IMR-90 (cell line): ENCODE results near the gene PSKH1. TPM values are rescaled to one million over a fixed set of nuclear protein-coding genes. Genes with fewer than 3 reads are reported as not detected.

ENCODE experiments used
- ATAC-seq: fragments of 200-7000 bp; cut with Tn5 transposase; 2 replicates; pipeline ENCODE4 v1.9.1; 2020; ENCODE audit warnings: low read depth, mild to moderate bottlenecking, moderate library complexity
- BruUV-seq: library from RNA; stranded (reverse); fragments of 400-500 nt; replicated peaks from 2 replicates; lab custom pipeline; 2021; lab: Mats Ljungman, UMichigan
- CTCF ChIA-PET: fragments of 300-600 bp; formaldehyde crosslinking; extraction: SDS; loops from one replicate; lab custom pipeline; 2021; ENCODE audit warnings: antibody characterized with exemption; lab: Yijun Ruan, JAX
- POLR2A ChIA-PET: fragments of 300-600 bp; sonication (Branson Sonifier 250); formaldehyde crosslinking; loops from one replicate; lab custom pipeline; 2022; ENCODE audit warnings: antibody characterized with exemption; ENCODE audit not compliant: unreplicated experiment; lab: Charles Lee
- DNase-seq: peaks from one replicate; pipeline ENCODE4 v3.0.0; 2013
- H2AFZ ChIP-seq: replicated peaks from 2 replicates; pipeline ENCODE3; 2013; ENCODE audit warnings: low read length, mild to moderate bottlenecking; ENCODE audit not compliant: poor library complexity
- H2AK5ac ChIP-seq: 2 replicates; pipeline ENCODE4 v1.6.1; 2013; ENCODE audit warnings: low read depth, low read length, inconsistent platforms
- H2AK9ac ChIP-seq: replicated peaks from 2 replicates; pipeline ENCODE3; 2013; ENCODE audit warnings: mild to moderate bottlenecking, low read depth, low read length, moderate library complexity; ENCODE audit not compliant: poor library complexity
- H2BK120ac ChIP-seq: 2 replicates; pipeline ENCODE4 v1.6.1; 2013; ENCODE audit warnings: low read depth, low read length, inconsistent platforms
- H2BK15ac ChIP-seq: 3 replicates; pipeline ENCODE4 v1.6.1; 2013; ENCODE audit warnings: low read depth, low read length, inconsistent platforms
- H2BK20ac ChIP-seq: 2 replicates; pipeline ENCODE4 v1.6.1; 2013; ENCODE audit warnings: low read depth, mild to moderate bottlenecking, inconsistent platforms, low read length, moderate library complexity
- H2BK5ac ChIP-seq: 2 replicates; pipeline ENCODE4 v1.6.1; 2013; ENCODE audit warnings: mild to moderate bottlenecking, low read depth, low read length, inconsistent platforms; ENCODE audit not compliant: poor library complexity, severe bottlenecking
- H3K14ac ChIP-seq: replicated peaks from 2 replicates; pipeline ENCODE4 v1.6.1; 2013; ENCODE audit warnings: low read depth, low read length, inconsistent platforms
- H3K18ac ChIP-seq: 2 replicates; pipeline ENCODE4 v1.6.1; 2013; ENCODE audit warnings: low read depth, low read length, control low read depth
- H3K23ac ChIP-seq: 2 replicates; pipeline ENCODE4 v1.6.1; 2013; ENCODE audit warnings: low read depth, low read length, inconsistent platforms
- H3K27ac ChIP-seq: 2 replicates; pipeline ENCODE4 v1.5.1; 2013; ENCODE audit warnings: mild to moderate bottlenecking, control low read depth, low read length; ENCODE audit not compliant: insufficient read depth
- H3K27me3 ChIP-seq: 2 replicates; pipeline ENCODE4 v1.6.1; 2013; ENCODE audit warnings: low read length; ENCODE audit not compliant: control insufficient read depth, insufficient read depth
- H3K36me3 ChIP-seq: 2 replicates; pipeline ENCODE4 v1.6.1; 2013; ENCODE audit warnings: low read length, mixed read lengths; ENCODE audit not compliant: control insufficient read depth, insufficient read depth
- H3K4ac ChIP-seq: 2 replicates; pipeline ENCODE4 v1.6.1; 2013; ENCODE audit warnings: low read depth, low read length, inconsistent platforms
- H3K4me1 ChIP-seq: 2 replicates; pipeline ENCODE4 v1.6.1; 2013; ENCODE audit warnings: low read length, mixed read lengths; ENCODE audit not compliant: control insufficient read depth, insufficient read depth
- H3K4me2 ChIP-seq: 2 replicates; pipeline ENCODE4 v1.6.1; 2013; ENCODE audit warnings: low read depth, mild to moderate bottlenecking, control low read depth, low read length, moderate library complexity
- H3K4me3 ChIP-seq: 2 replicates; pipeline ENCODE4 v1.5.1; 2013; ENCODE audit warnings: low read depth, mild to moderate bottlenecking, control low read depth, low read length, moderate library complexity; ENCODE audit not compliant: insufficient read depth
- H3K56ac ChIP-seq: 2 replicates; pipeline ENCODE4 v1.6.1; 2013; ENCODE audit warnings: low read length, inconsistent platforms; ENCODE audit not compliant: insufficient read depth; ENCODE audit errors: extremely low read depth
- H3K79me1 ChIP-seq, 2 experiments: 2 replicates each; pipeline ENCODE4 v1.6.1; 2013; ENCODE audit warnings: low read length in 2 of 2, inconsistent platforms in 1 of 2, low read depth in 1 of 2
- H3K9ac ChIP-seq: 2 replicates; pipeline ENCODE4 v1.6.1; 2013; ENCODE audit warnings: low read depth, low read length, control low read depth
- H3K9me1 ChIP-seq: 2 replicates; pipeline ENCODE4 v1.6.1; 2013; ENCODE audit warnings: low read length, inconsistent platforms; ENCODE audit not compliant: insufficient read depth
- H3K9me3 ChIP-seq: 2 replicates; pipeline ENCODE4 v1.6.1; 2013; ENCODE audit warnings: low read length; ENCODE audit not compliant: control insufficient read depth, insufficient read depth
- H4K20me1 ChIP-seq: 2 replicates; pipeline ENCODE4 v1.6.1; 2013; ENCODE audit warnings: low read length, inconsistent platforms; ENCODE audit not compliant: insufficient read depth
- H4K5ac ChIP-seq: 2 replicates; pipeline ENCODE4 v1.6.1; 2013; ENCODE audit warnings: mild to moderate bottlenecking, low read depth, low read length, control low read depth
- H4K8ac ChIP-seq, 2 experiments: 2 replicates each; pipeline ENCODE4 v1.6.1; 2013; ENCODE audit warnings: low read depth in 2 of 2, low read length in 2 of 2, control low read depth in 1 of 2, inconsistent platforms in 1 of 2
- H4K91ac ChIP-seq: 2 replicates; pipeline ENCODE4 v1.6.1; 2013; ENCODE audit warnings: low read depth, low read length, inconsistent platforms; ENCODE audit not compliant: insufficient read depth
- CHD1 ChIP-seq: IDR thresholded peaks from 2 replicates; pipeline ENCODE4 v1.6.1; 2012; ENCODE audit warnings: low read depth, low read length, improper control_type of control experiment
- ELK1 ChIP-seq: fragments of 150-350 bp; IDR thresholded peaks from 2 replicates; pipeline ENCODE4 v1.6.1; 2016; ENCODE audit warnings: low read depth, mild to moderate bottlenecking, low read length, moderate library complexity, borderline replicate concordance
- POLR2A ChIP-seq: IDR thresholded peaks from 2 replicates; pipeline ENCODE4 v1.6.1; 2012; ENCODE audit warnings: mild to moderate bottlenecking, low read depth, low read length
- RAD21 ChIP-seq: IDR thresholded peaks from 2 replicates; pipeline ENCODE4 v1.6.1; 2012; ENCODE audit warnings: low read length, improper control_type of control experiment
- RFX5 ChIP-seq: IDR thresholded peaks from 2 replicates; pipeline ENCODE4 v1.8.0; 2012; ENCODE audit warnings: low read depth, mild to moderate bottlenecking, low read length, moderate library complexity
- WGBS, 2 experiments: methylation state at CpG; one replicate each; pipeline versions ENCODE4 v1.1.5 to v1.1.7; 2013; ENCODE audit warnings: missing lambda C conversion rate in 2 of 2; ENCODE audit not compliant: insufficient read length in 1 of 2; ENCODE audit errors: extremely low coverage in 2 of 2; 5-methylcytosine and 5-hydroxymethylcytosine counted together
- dilution Hi-C: fragments of 300-500 bp; cut with HindIII; formaldehyde crosslinking; loops from one replicate; pipeline ENCODE4 v1.14.3; 2018; ENCODE audit warnings: low sequenced_read_pairs; ENCODE audit not compliant: unreplicated experiment
- in situ Hi-C: fragments of 300-500 bp; cut with MboI; formaldehyde crosslinking; loops from 3 replicates; pipeline ENCODE4 v1.14.3; 2019; ENCODE audit warnings: low sequenced_read_pairs, inconsistent platforms, mixed read lengths
- intact Hi-C: fragments of 100-400 bp; cut with micrococcal nuclease; formaldehyde crosslinking; loops from 2 replicates; pipeline ENCODE4 v1.10.0; 2022
- polyA plus RNA-seq, 3 experiments: library from polyadenylated mRNA; depleted of rRNA; stranded (reverse); fragments of >200 nt; gene quantifications; 2 replicates each; pipeline ENCODE4 v1.2.3, GENCODE V29; 2012; ENCODE audit warnings: low replicate concordance in 1 of 3
- total RNA-seq: library from RNA; depleted of rRNA; stranded (reverse); fragments of >200 nt; gene quantifications from 2 replicates; pipeline ENCODE4 v1.2.3, GENCODE V29; 2012

Gene PSKH1
- total and polyA plus RNA-seq, 2 of the 4 experiments (the other 2 are of a cell fraction): 11.5 to 26.7 TPM

- TF ChIP-seq RFX5 (no peak), POLR2A (peak; percentile 70; the same call in 1 of the 2 replicates)
Measured at GRCh38 chr16:67935402-67936123, 42.5 kb downstream of the PSKH1 start (continued).

GRCh38 chr16:67936124-67936879, 43.2 kb downstream of the PSKH1 start, which contains the start of gene PSMB10:
Gene PSMB10, minus strand, starts transcription at chr16:67936850. Its CDS starts 101 bp downstream, at chr16:67936749.
- H3K79me1 ChIP-seq: peaks cover 14 to 53% of the 10 kb centered on the region in 2 experiments; a peak in 3 of 4 replicates
- peak within 1 kb of the TSS; percentile 100 for H2AK9ac ChIP-seq
- no TSS peak for BruUV-seq
- dilution Hi-C loops: no loop called here
- in situ Hi-C loops: loop anchor here (25.0 kb wide), 1 partner anchor 399 kb away; the partner anchor contains the start of gene RIPOR1
- H3K56ac ChIP-seq: peak within 1 kb of the TSS; percentile 89
- 0% methylated on average over 21 of the region's 54 CpGs; no CpG with 5 or more reads in 1 of the 2 experiments for WGBS, 2 experiments
- H2AK5ac ChIP-seq: peak within 1 kb of the TSS; percentile 98
- H3K23ac ChIP-seq: peak within 1 kb of the TSS; percentile 97
- H4K8ac ChIP-seq: peak within 1 kb of the TSS; percentile 91 to 97
- H2AFZ ChIP-seq: peak within 1 kb of the TSS; percentile 99
- intact Hi-C loops: loop anchor here (5.0 kb wide), 1 partner anchor 374 kb away; the partner anchor contains the start of gene CTCF
- H3K4me2 ChIP-seq: peak within 1 kb of the TSS; percentile 81
- peak within 1 kb of the TSS; percentile 11; the same call in 1 of the 2 replicates for H2BK20ac ChIP-seq
- peak within 1 kb of the TSS; percentile 89 for H2BK5ac ChIP-seq
- H3K14ac ChIP-seq: peak within 1 kb of the TSS; percentile 99
- peaks cover 17% of the 10 kb centered on the region for H4K20me1 ChIP-seq
- peaks cover 12% of the 10 kb centered on the region for H3K9me1 ChIP-seq
- DNase-seq (peak; percentile 72), ATAC-seq (peak; percentile 27)
- peak within 1 kb of the TSS; percentile 98 for H3K27ac ChIP-seq
- ChIA-PET CTCF (interaction anchor here (0.6 to 3.0 kb wide), 3 partner anchors 16 to 120 kb away, joined by 3 to 16 read pairs (median 3); no protein-coding TSS in a partner anchor), POLR2A (interaction anchor here (0.5 to 0.7 kb wide), 3 partner anchors 169 to 415 kb away, joined by 3 to 11 read pairs (median 3); partner anchors contain the start of gene ACD)
- peak within 1 kb of the TSS; percentile 87 for H4K5ac ChIP-seq
- H3K36me3 ChIP-seq: peaks cover 22% of the 10 kb centered on the region
- peak within 1 kb of the TSS; percentile 26 for H3K18ac ChIP-seq
- peak within 1 kb of the TSS; percentile 46; the same call in 2 of the 3 replicates for H2BK15ac ChIP-seq
- TF ChIP-seq POLR2A (peak; percentile 18), CHD1 (no peak), RAD21 (no peak), ELK1 (no peak)
- peak within 1 kb of the TSS; percentile 93 for H4K91ac ChIP-seq
- peak within 1 kb of the TSS; percentile 94 for H3K4me3 ChIP-seq
- H2BK120ac ChIP-seq: peak within 1 kb of the TSS; percentile 64
- peak within 1 kb of the TSS; percentile 99 for H3K9ac ChIP-seq
- H3K4me1 ChIP-seq: peaks cover 11% of the 10 kb centered on the region
- peak within 1 kb of the TSS; percentile 95 for H3K4ac ChIP-seq
- H3K9me3 ChIP-seq: no peaks in the 10 kb centered on the region
- H3K27me3 ChIP-seq: no peaks in the 10 kb centered on the region
